DND-41 (cell line): ENCODE measurements around the gene MSRB3.

Experiments
- CTCF ChIP-seq: IDR thresholded peaks from 2 replicates; pipeline ENCODE4 v1.5.1; 2012; ENCODE audit warnings: borderline replicate concordance, low read length, moderate library complexity, mild to moderate bottlenecking; ENCODE audit not compliant: poor library complexity, severe bottlenecking; ENCODE audit errors: extremely low read depth
- EZH2 ChIP-seq: IDR thresholded peaks from 3 replicates; pipeline ENCODE4 v1.6.1; 2012; ENCODE audit warnings: borderline replicate concordance, low read depth, mild to moderate bottlenecking, moderate library complexity, low read length, inconsistent platforms; ENCODE audit not compliant: severe bottlenecking

GRCh38 chr12:65331456-65331855 lies 53.0 kb downstream of the MSRB3 start:
- TF ChIP-seq CTCF (no peak), EZH2 (no peak)
